Caco-2 (cell line): Measurements from ENCODE around the gene PCBP3. TPM values are rescaled to one million over a fixed set of nuclear protein-coding genes. Genes with fewer than 3 reads are reported as not detected.

Experiments used
- BruUV-seq: library from RNA; stranded (reverse); fragments of 400-500 nt; replicated peaks from 2 replicates; lab custom pipeline; 2021; lab: Mats Ljungman, UMichigan
- CTCF ChIA-PET: fragments of 300-600 bp; sonication (Branson Sonifier 250); formaldehyde crosslinking; loops from one replicate; lab custom pipeline; 2022; ENCODE audit warnings: antibody characterized with exemption; lab: Charles Lee
- POLR2A ChIA-PET: fragments of 300-600 bp; sonication (Branson Sonifier 250); formaldehyde crosslinking; loops from one replicate; lab custom pipeline; 2022; ENCODE audit warnings: antibody characterized with exemption; lab: Charles Lee
- DNase-seq, 2 experiments: peaks; one replicate each; pipeline versions ENCODE4 v3.0.0 to v3.0.0-alpha.2; 2020 to 2022
- H3K27me3 ChIP-seq: replicated peaks from 2 replicates; pipeline ENCODE4 v1.6.0; 2011; ENCODE audit warnings: low read length; ENCODE audit not compliant: control insufficient read depth, insufficient read depth
- H3K36me3 ChIP-seq: 2 replicates; pipeline ENCODE4 v1.5.1; 2011; ENCODE audit warnings: low read length; ENCODE audit not compliant: control insufficient read depth, insufficient read depth
- H3K4me1 ChIP-seq: fragments of 250-450 bp; sonication (Bioruptor Pico); 2 replicates; pipeline ENCODE4 v1.5.1; 2020; ENCODE audit warnings: mild to moderate bottlenecking
- H3K4me3 ChIP-seq: 2 replicates; pipeline ENCODE4 v1.5.1; 2011; ENCODE audit warnings: low read depth, mild to moderate bottlenecking, control low read depth, low read length
- H3K9me3 ChIP-seq: fragments of 250-450 bp; sonication (Bioruptor Pico); 2 replicates; pipeline ENCODE4 v1.5.1; 2020; ENCODE audit warnings: mild to moderate bottlenecking, moderate library complexity
- H3K27ac Mint-ChIP-seq: one replicate; pipeline ENCODE4 v1.8.0; 2022; ENCODE audit warnings: mixed read lengths; ENCODE audit not compliant: unreplicated experiment
- H3K27me3 Mint-ChIP-seq: one replicate; pipeline ENCODE4 v1.8.0; 2022; ENCODE audit warnings: mixed read lengths; ENCODE audit not compliant: insufficient read depth, unreplicated experiment
- H3K36me3 Mint-ChIP-seq: one replicate; pipeline ENCODE4 v1.8.0; 2022; ENCODE audit warnings: mild to moderate bottlenecking, mixed read lengths; ENCODE audit not compliant: insufficient read depth, unreplicated experiment
- H3K4me1 Mint-ChIP-seq: one replicate; pipeline ENCODE4 v1.8.0; 2022; ENCODE audit warnings: low read depth, mixed read lengths; ENCODE audit not compliant: unreplicated experiment
- H3K4me3 Mint-ChIP-seq: one replicate; pipeline ENCODE4 v1.8.0; 2022; ENCODE audit warnings: mild to moderate bottlenecking, moderate library complexity, mixed read lengths; ENCODE audit not compliant: unreplicated experiment
- H3K9me3 Mint-ChIP-seq: one replicate; pipeline ENCODE4 v1.8.0; 2022; ENCODE audit warnings: mixed read lengths; ENCODE audit not compliant: unreplicated experiment
- intact Hi-C: fragments of 100-400 bp; cut with micrococcal nuclease; formaldehyde crosslinking; loops from one replicate; pipeline ENCODE4 v1.10.0; 2022; ENCODE audit not compliant: unreplicated experiment
- total RNA-seq: library from RNA; stranded (reverse); gene quantifications from 2 replicates; pipeline ENCODE4 v1.2.3, GENCODE V29; 2022
- TF ChIP-seq, protein P1 (sequence below), 2 experiments: fragments of 200-600 bp in 1 of 2; IDR thresholded peaks; 1 replicate in 1 of 2; 2 replicates in 1 of 2; pipeline versions ENCODE4 v1.5.1 to v1.8.0; 2011 to 2022; ENCODE audit warnings: antibody characterized with exemption in 1 of 2, control low read depth in 1 of 2, inconsistent platforms in 1 of 2, low read depth in 1 of 2, low read length in 1 of 2, mild to moderate bottlenecking in 1 of 2, moderate library complexity in 1 of 2; ENCODE audit not compliant: insufficient read depth in 1 of 2, severe bottlenecking in 1 of 2, unreplicated experiment in 1 of 2

PCBP3 gene
- total RNA-seq, 1 experiment from 2014 or later = 0.75 TPM

DNA sequence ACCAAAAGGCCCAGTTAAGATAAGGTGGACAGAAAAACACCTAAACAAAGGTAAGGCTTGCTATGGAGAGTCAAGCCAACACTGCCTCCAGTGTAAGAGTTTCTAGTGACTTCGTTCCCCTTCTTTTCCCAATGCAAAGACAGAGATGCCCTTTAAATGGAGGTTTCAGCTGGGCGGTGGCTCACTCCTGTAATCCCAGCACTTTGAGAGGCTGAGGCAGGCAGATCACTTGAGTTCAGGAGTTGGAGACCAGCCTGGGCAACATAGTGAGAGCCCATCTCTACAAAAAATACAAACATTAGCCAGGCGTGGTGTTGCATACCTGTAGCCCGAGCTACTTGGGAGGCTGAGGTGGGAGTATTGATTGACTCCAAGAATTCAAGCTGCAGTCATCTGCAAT lies 314.0 kb downstream of the PCBP3 start:
- H3K36me3 ChIP-seq = no peaks in the 10 kb centered on the region
- Mint-ChIP-seq H3K9me3 (peaks cover 23% of the 10 kb centered on the region), H3K27me3 (peaks cover 10% of the 10 kb centered on the region), H3K4me3 (no peak overlapping the region), H3K4me1 (no peaks in the 10 kb centered on the region), H3K36me3 (no peaks in the 10 kb centered on the region), H3K27ac (no peak overlapping the region)
- BruUV-seq = no TSS peak
- CTCF ChIA-PET = no interaction called here
- H3K4me3 ChIP-seq = no peak overlapping the region
- H3K4me1 ChIP-seq = no peaks in the 10 kb centered on the region
- DNase-seq = no peak
- POLR2A ChIA-PET = no interaction called here
- H3K27me3 ChIP-seq = no peaks in the 10 kb centered on the region
- peaks cover 7% of the 10 kb centered on the region; the same call in 1 of the 2 replicates for H3K9me3 ChIP-seq
- TF ChIP-seq, protein P1, sequence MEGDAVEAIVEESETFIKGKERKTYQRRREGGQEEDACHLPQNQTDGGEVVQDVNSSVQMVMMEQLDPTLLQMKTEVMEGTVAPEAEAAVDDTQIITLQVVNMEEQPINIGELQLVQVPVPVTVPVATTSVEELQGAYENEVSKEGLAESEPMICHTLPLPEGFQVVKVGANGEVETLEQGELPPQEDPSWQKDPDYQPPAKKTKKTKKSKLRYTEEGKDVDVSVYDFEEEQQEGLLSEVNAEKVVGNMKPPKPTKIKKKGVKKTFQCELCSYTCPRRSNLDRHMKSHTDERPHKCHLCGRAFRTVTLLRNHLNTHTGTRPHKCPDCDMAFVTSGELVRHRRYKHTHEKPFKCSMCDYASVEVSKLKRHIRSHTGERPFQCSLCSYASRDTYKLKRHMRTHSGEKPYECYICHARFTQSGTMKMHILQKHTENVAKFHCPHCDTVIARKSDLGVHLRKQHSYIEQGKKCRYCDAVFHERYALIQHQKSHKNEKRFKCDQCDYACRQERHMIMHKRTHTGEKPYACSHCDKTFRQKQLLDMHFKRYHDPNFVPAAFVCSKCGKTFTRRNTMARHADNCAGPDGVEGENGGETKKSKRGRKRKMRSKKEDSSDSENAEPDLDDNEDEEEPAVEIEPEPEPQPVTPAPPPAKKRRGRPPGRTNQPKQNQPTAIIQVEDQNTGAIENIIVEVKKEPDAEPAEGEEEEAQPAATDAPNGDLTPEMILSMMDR (IDR thresholded peaks at IDR 0.05; ENCODE audit: insufficient read depth in 1 of 2, low read depth in 1 of 2, low read length in 1 of 2, severe bottlenecking in 1 of 2, unreplicated experiment in 1 of 2) = no peak
- intact Hi-C loops = no loop called here

DNA sequence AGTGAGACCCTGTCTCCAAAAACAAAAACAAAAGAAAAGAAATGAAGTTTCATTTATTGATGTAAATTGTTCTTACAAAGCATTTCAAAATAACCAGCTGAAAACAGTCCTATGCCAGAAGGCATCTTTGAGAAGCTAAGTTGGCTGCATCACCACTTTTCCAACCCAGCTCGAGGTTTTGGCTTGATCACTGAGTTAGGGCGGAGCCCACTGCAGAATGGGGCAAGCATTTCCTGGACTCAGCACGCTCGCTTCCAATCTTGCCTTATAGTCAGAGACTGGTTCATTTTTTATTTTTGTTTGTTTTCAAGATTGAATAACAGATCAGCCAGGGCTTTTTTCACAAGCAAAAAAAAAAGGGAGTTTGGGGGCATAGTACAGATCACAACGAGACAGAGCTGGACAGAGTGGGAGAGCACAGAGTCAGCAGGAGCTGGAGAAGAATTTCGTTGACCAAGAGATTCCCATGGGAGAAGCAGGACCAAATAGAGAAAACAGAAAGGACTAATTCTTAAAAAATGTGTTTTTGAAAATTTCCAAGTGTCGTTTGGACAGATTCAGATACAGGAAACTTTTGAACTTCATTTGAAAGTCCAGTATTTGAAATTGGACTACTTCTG lies 314.6 kb downstream of the PCBP3 start:
- POLR2A ChIA-PET = no interaction called here
- BruUV-seq = no TSS peak
- H3K27me3 Mint-ChIP-seq = peaks cover 10% of the 10 kb centered on the region

DNA sequence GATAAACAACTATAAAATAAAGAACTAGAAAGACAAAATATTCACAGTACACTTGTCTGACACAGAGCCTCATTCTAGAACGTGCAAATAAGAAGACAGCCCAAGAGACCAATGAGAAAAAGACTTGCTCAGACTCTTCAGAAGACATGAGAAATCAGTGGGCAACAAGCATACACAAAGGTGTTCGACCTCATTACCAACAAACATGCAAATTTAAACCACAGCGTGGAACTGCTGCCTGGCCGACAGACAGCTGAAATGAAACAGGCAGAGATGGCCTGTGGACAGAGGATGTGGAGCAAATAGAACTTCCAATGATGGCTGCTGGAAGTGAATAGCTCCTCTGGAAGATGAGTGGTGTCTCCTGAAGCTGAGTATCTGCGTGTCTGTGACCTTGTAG lies 315.7 kb downstream of the PCBP3 start:
- no peak for DNase-seq
- H3K36me3 ChIP-seq = no peaks in the 10 kb centered on the region
- H3K4me1 Mint-ChIP-seq = no peaks in the 10 kb centered on the region
- peaks cover 7% of the 10 kb centered on the region; the same call in 1 of the 2 replicates for H3K9me3 ChIP-seq
- H3K27me3 Mint-ChIP-seq = peaks cover 10% of the 10 kb centered on the region
- no peak overlapping the region for H3K4me3 Mint-ChIP-seq
- H3K4me1 ChIP-seq = no peaks in the 10 kb centered on the region
- BruUV-seq = no TSS peak
- no peaks in the 10 kb centered on the region for H3K27me3 ChIP-seq
- no peak overlapping the region for H3K27ac Mint-ChIP-seq
- POLR2A ChIA-PET = no interaction called here
- intact Hi-C loops = no loop called here
- TF ChIP-seq, protein P1 (IDR thresholded peaks at IDR 0.05; ENCODE audit: insufficient read depth in 1 of 2, low read depth in 1 of 2, low read length in 1 of 2, severe bottlenecking in 1 of 2, unreplicated experiment in 1 of 2) = no peak
- CTCF ChIA-PET = no interaction called here
- H3K4me3 ChIP-seq = no peak overlapping the region
- no peaks in the 10 kb centered on the region for H3K36me3 Mint-ChIP-seq
- H3K9me3 Mint-ChIP-seq = peaks cover 33% of the 10 kb centered on the region

More for the DNA sequence above, 314.6 kb downstream of the PCBP3 start:
- peaks cover 7% of the 10 kb centered on the region; the same call in 1 of the 2 replicates for H3K9me3 ChIP-seq
- intact Hi-C loops = no loop called here
- no peak overlapping the region for H3K4me3 Mint-ChIP-seq
- no peak overlapping the region for H3K4me3 ChIP-seq
- no peaks in the 10 kb centered on the region for H3K27me3 ChIP-seq
- H3K27ac Mint-ChIP-seq = no peak overlapping the region
- CTCF ChIA-PET = no interaction called here
- H3K36me3 ChIP-seq = no peaks in the 10 kb centered on the region
- H3K4me1 Mint-ChIP-seq = no peaks in the 10 kb centered on the region
- TF ChIP-seq, protein P1 (IDR thresholded peaks at IDR 0.05; ENCODE audit: insufficient read depth in 1 of 2, low read depth in 1 of 2, low read length in 1 of 2, severe bottlenecking in 1 of 2, unreplicated experiment in 1 of 2) = no peak
- peaks cover 24% of the 10 kb centered on the region for H3K9me3 Mint-ChIP-seq
- no peak for DNase-seq
- no peaks in the 10 kb centered on the region for H3K4me1 ChIP-seq
- H3K36me3 Mint-ChIP-seq = no peaks in the 10 kb centered on the region
